GM12865 (cell line): ENCODE data around the gene EFNB2.

ENCODE experiments used
- DNase-seq: peaks from one replicate; pipeline ENCODE4 v3.0.0; 2010; ENCODE audit warnings: low read depth
- H3K4me3 ChIP-seq: 2 replicates; pipeline ENCODE4 v1.5.1; 2011; ENCODE audit warnings: mild to moderate bottlenecking, low read depth, low read length, control low read depth
- CTCF ChIP-seq: IDR thresholded peaks from 2 replicates; pipeline ENCODE4 v1.5.1; 2011; ENCODE audit warnings: low read length, control low read depth, low read depth, inconsistent platforms; ENCODE audit not compliant: insufficient read depth; ENCODE audit errors: missing control alignments

EFNB2 gene

GRCh38 chr13:106468207-106468606, 67.3 kb downstream of the EFNB2 start:
- no peak for TF ChIP-seq CTCF
- H3K4me3 ChIP-seq = no peak overlapping the region
- no peak for DNase-seq

- TF ChIP-seq CTCF = no peak
- no peak overlapping the region for H3K4me3 ChIP-seq
- no peak for DNase-seq
Observed at GRCh38 chr13:106467427-106468122, 67.9 kb downstream of the EFNB2 start.

- H3K4me3 ChIP-seq = no peak overlapping the region
- no peak for TF ChIP-seq CTCF
- DNase-seq = no peak
Observed at GRCh38 chr13:106466691-106467426, 68.6 kb downstream of the EFNB2 start.

- TF ChIP-seq CTCF = no peak
- no peak for DNase-seq
Observed at GRCh38 chr13:106464076-106464475, 71.4 kb downstream of the EFNB2 start.

GRCh38 chr13:106462710-106463109, 72.8 kb downstream of the EFNB2 start:
- no peak for TF ChIP-seq CTCF
- H3K4me3 ChIP-seq = no peak overlapping the region
- DNase-seq = no peak

More at GRCh38 chr13:106464076-106464475, 71.4 kb downstream of the EFNB2 start:
- no peak overlapping the region for H3K4me3 ChIP-seq

- TF ChIP-seq CTCF = no peak
- no peak overlapping the region for H3K4me3 ChIP-seq
- DNase-seq = no peak
Observed at GRCh38 chr13:106455777-106456176, 79.7 kb downstream of the EFNB2 start.
